Measurements from ENCODE around the gene IFFO2. TPM values are rescaled to one million over a fixed set of nuclear protein-coding genes. Genes with fewer than 3 reads are reported as not detected.

The IFFO2 gene
- total and polyA plus RNA-seq, 2 of the 8 experiments (the other 6 are each of a cell fraction or from before 2014, with no cell fraction given): 6.6 to 10.4 TPM

- ChIA-PET CTCF (ENCODE audit: partially characterized antibody) (interaction anchor here (0.7 to 3.7 kb wide), 9 partner anchors 8 to 89 kb away, joined by 3 to 22 read pairs (median 4); no protein-coding TSS in a partner anchor), POLR2A (ENCODE audit: partially characterized antibody) (interaction anchor here (0.6 to 1.4 kb wide), 5 partner anchors 11 to 338 kb away, joined by 3 to 4 read pairs (median 3); no protein-coding TSS in a partner anchor)
- H3K9me3 ChIP-seq (ENCODE audit: insufficient read depth in 2 of 2, low read depth in 1 of 2, low read length in 1 of 2): no peaks in the 10 kb centered on the region
- H4K8ac ChIP-seq (ENCODE audit: extremely low read depth, insufficient read depth, low read length): no peak overlapping the region
- H4K20me1 ChIP-seq (replicated peaks in 1 of 2; ENCODE audit: control insufficient read depth in 1 of 2, insufficient read depth in 2 of 2, low read length in 2 of 2): no peaks in the 10 kb centered on the region
- no peaks in the 10 kb centered on the region for H3K79me1 ChIP-seq (ENCODE audit: low read depth, low read length)
- no peak overlapping the region for H3K4me2 ChIP-seq (ENCODE audit: insufficient read depth in 1 of 2, low read depth in 2 of 2, low read length in 2 of 2)
- no peak overlapping the region for H3K27ac ChIP-seq (ENCODE audit: low read depth, low read length)
- DNase-seq (ENCODE audit: low read depth in 1 of 2, low spot score in 2 of 2) (no peak), FAIRE-seq (no peak)
- no peaks in the 10 kb centered on the region for H3K36me3 ChIP-seq (ENCODE audit: control insufficient read depth in 2 of 4, insufficient read depth in 4 of 4, low read length in 3 of 4)
- H3K18ac ChIP-seq (ENCODE audit: extremely low read depth, low read length): no peak overlapping the region
- H2AFZ ChIP-seq (ENCODE audit: low read length): no peak overlapping the region
- H3K14ac ChIP-seq (ENCODE audit: insufficient read length): no peak overlapping the region
- H2AK5ac ChIP-seq (ENCODE audit: low read depth, low read length): no peak overlapping the region
- H3K9ac ChIP-seq (replicated peaks in 1 of 4; ENCODE audit: extremely low read depth in 1 of 4, low read depth in 3 of 4, low read length in 3 of 4): no peak overlapping the region
- H2BK120ac ChIP-seq (replicated peaks; ENCODE audit: low read depth, low read length): no peak overlapping the region
- H3K4ac ChIP-seq (replicated peaks; ENCODE audit: insufficient read length, low read depth, low read length): no peak overlapping the region
- H2BK15ac ChIP-seq (ENCODE audit: low read length): no peak overlapping the region
- H3K27me3 ChIP-seq (replicated peaks in 1 of 4; ENCODE audit: control insufficient read depth in 3 of 4, extremely low read depth in 1 of 4, insufficient read depth in 3 of 4, low read length in 3 of 4): peaks cover 0 to 5% (median 2%) of the 10 kb centered on the region in 4 experiments; a peak in 3 of 7 replicates
- H4K5ac ChIP-seq (ENCODE audit: insufficient read length, low read depth, low read length): no peak overlapping the region
- H3K23me2 ChIP-seq (ENCODE audit: low read depth, low read length): no peaks in the 10 kb centered on the region
- no peak overlapping the region for H3K4me3 ChIP-seq (ENCODE audit: extremely low read depth in 1 of 4, insufficient read depth in 2 of 4, low read depth in 3 of 4, low read length in 4 of 4)
- no peak overlapping the region for H4K91ac ChIP-seq (replicated peaks; ENCODE audit: insufficient read length, low read length)
- no peak overlapping the region for H2BK5ac ChIP-seq (ENCODE audit: low read depth, low read length)
- H3K79me2 ChIP-seq (ENCODE audit: control insufficient read depth in 1 of 2, insufficient read depth in 2 of 2, low read length in 2 of 2): no peaks in the 10 kb centered on the region
- no peak overlapping the region for H3K56ac ChIP-seq (replicated peaks; ENCODE audit: insufficient read length, low read depth, low read length)
- H2BK12ac ChIP-seq (ENCODE audit: low read depth, low read length): no peak overlapping the region
- WGBS, 2 experiments (ENCODE audit: extremely low coverage in 1 of 2, insufficient coverage in 1 of 2, insufficient read length in 1 of 2, insufficient replicate concordance in 2 of 2, low coverage in 1 of 2, low lambda C conversion rate in 2 of 2, missing lambda C conversion rate in 1 of 2): 85% methylated on average over 4 of the region's 4 CpGs; no CpG with 5 or more reads in 1 of the 2 experiments
- H2BK20ac ChIP-seq (ENCODE audit: low read length): no peak overlapping the region
- no peak overlapping the region for H3K23ac ChIP-seq (ENCODE audit: insufficient read length)
- peaks cover 0 to 8% (median 1%) of the 10 kb centered on the region in 4 experiments; a peak in 4 of 7 replicates for H3K4me1 ChIP-seq (replicated peaks in 1 of 4; ENCODE audit: control insufficient read depth in 3 of 4, insufficient read depth in 4 of 4, low read length in 3 of 4)
- TF ChIP-seq ATF3 (IDR thresholded peaks at IDR 0.05; ENCODE audit: insufficient read depth, low read depth, low read length) (no peak), ZNF274 (IDR thresholded peaks at IDR 0.05; ENCODE audit: borderline replicate concordance, extremely low read depth, low read length) (no peak), HDAC6 (IDR thresholded peaks at IDR 0.05; ENCODE audit: low read depth, low read length) (no peak), BACH1 (IDR thresholded peaks at IDR 0.05; ENCODE audit: low read length) (no peak), KDM1A (IDR thresholded peaks at IDR 0.05; ENCODE audit: borderline replicate concordance, low read length) (no peak), SIRT6 (IDR thresholded peaks at IDR 0.05; ENCODE audit: low read length) (no peak), CEBPB (IDR thresholded peaks at IDR 0.05; ENCODE audit: low read depth, low read length) (no peak), RBBP5 (IDR thresholded peaks at IDR 0.05; ENCODE audit: borderline replicate concordance, low read depth, low read length) (no peak), USF2 (IDR thresholded peaks at IDR 0.05; ENCODE audit: low read length) (no peak), EZH2 (IDR thresholded peaks at IDR 0.05; ENCODE audit: low read depth, low read length, severe bottlenecking) (no peak), TBP (IDR thresholded peaks at IDR 0.05; ENCODE audit: low read depth, low read length) (no peak), EP300 (IDR thresholded peaks at IDR 0.05; ENCODE audit: borderline replicate concordance in 1 of 2, low read depth in 2 of 2, low read length in 2 of 2) (no peak), NRF1 (IDR thresholded peaks at IDR 0.05; ENCODE audit: low read depth, low read length) (no peak)
Measured at GRCh38 chr1:18963968-18964367, 7.5 kb upstream of the IFFO2 start.
